HepG2 (cell line): Measurements from ENCODE around the gene PDGFRB. TPM values are rescaled to one million over a fixed set of nuclear protein-coding genes. Genes with fewer than 3 reads are reported as not detected.
A peak's percentile ranks its signal among the peaks of the same experiment; 100 is the strongest.

Experiments
- ARID5B ChIP-seq: IDR thresholded peaks from 2 replicates; pipeline ENCODE4 v1.4.0; 2020; ENCODE audit warnings: mild to moderate bottlenecking, missing genetic modification reagents
- GMEB1 ChIP-seq: sonication (generic); formaldehyde crosslinking; IDR thresholded peaks from 2 replicates; pipeline ENCODE4 v1.5.1; 2020; ENCODE audit warnings: missing genetic modification reagents, mild to moderate bottlenecking, borderline replicate concordance
- JARID2 ChIP-seq: sonication (generic); formaldehyde crosslinking; IDR thresholded peaks from 2 replicates; pipeline ENCODE4 v1.8.1; 2023; ENCODE audit warnings: missing genetic modification reagents, inconsistent platforms; ENCODE audit not compliant: insufficient replicate concordance
- MNT ChIP-seq: fragments of 450-650 bp; IDR thresholded peaks from 2 replicates; pipeline ENCODE4 v1.6.1; 2016
- MXD1 ChIP-seq: sonication (generic); formaldehyde crosslinking; IDR thresholded peaks from 2 replicates; pipeline ENCODE4 v1.4.0; 2020; ENCODE audit warnings: mild to moderate bottlenecking, missing genetic modification reagents
- SMAD1 ChIP-seq: sonication (generic); formaldehyde crosslinking; IDR thresholded peaks from 2 replicates; pipeline ENCODE4 v1.4.0; 2020; ENCODE audit warnings: missing genetic modification reagents, low read depth, mild to moderate bottlenecking, borderline replicate concordance
- TCF7 ChIP-seq: sonication (generic); IDR thresholded peaks from 2 replicates; pipeline ENCODE4 v1.6.1; 2016; ENCODE audit warnings: antibody characterized with exemption, low read depth
- TGIF2 ChIP-seq: IDR thresholded peaks from 2 replicates; pipeline ENCODE4 v1.6.1; 2016; ENCODE audit warnings: control low read depth, missing compliant biosample characterization
- ZFP36 ChIP-seq: fragments of 150-350 bp; IDR thresholded peaks from 2 replicates; pipeline ENCODE4 v1.6.1; 2018; ENCODE audit warnings: borderline replicate concordance, low read length, low read depth; ENCODE audit not compliant: partially characterized antibody
- ZNF138 ChIP-seq: sonication (generic); formaldehyde crosslinking; IDR thresholded peaks from 2 replicates; pipeline ENCODE4 v1.5.0; 2020; ENCODE audit warnings: mild to moderate bottlenecking, low read depth, missing genetic modification reagents
- ZNF224 ChIP-seq: sonication (generic); formaldehyde crosslinking; IDR thresholded peaks from 2 replicates; pipeline ENCODE4 v1.5.0; 2020; ENCODE audit warnings: mild to moderate bottlenecking, missing genetic modification reagents
- ZNF318 ChIP-seq: sonication (generic); formaldehyde crosslinking; IDR thresholded peaks from 2 replicates; pipeline ENCODE4 v1.4.0; 2020; ENCODE audit warnings: mild to moderate bottlenecking, missing genetic modification reagents
- ZNF382 ChIP-seq: sonication (generic); formaldehyde crosslinking; IDR thresholded peaks from 2 replicates; pipeline ENCODE4 v1.5.0; 2020; ENCODE audit warnings: missing genetic modification reagents, mild to moderate bottlenecking, borderline replicate concordance
- ZNF746 ChIP-seq: sonication (generic); formaldehyde crosslinking; IDR thresholded peaks from 2 replicates; pipeline ENCODE4 v1.8.0; 2022; ENCODE audit warnings: mild to moderate bottlenecking, missing genetic modification reagents
- polyA plus RNA-seq, 8 experiments: library from polyadenylated mRNA; depleted of rRNA in 3 of 8; stranded (reverse) in 7 of 8; unstranded in 1 of 8; fragments of >200 nt; fragmentation: Illumina TruSeq in 4 of 8; extraction: Trizol in 4 of 8; gene quantifications; 2 replicates each; pipeline versions ENCODE4 v1.2.1 to v1.2.3, GENCODE V29; 2011 to 2016; ENCODE audit warnings: low read depth in 4 of 8, missing spikeins in 1 of 8, mixed read lengths in 1 of 8; ENCODE audit not compliant: insufficient read depth in 1 of 8
- total RNA-seq, 5 experiments: library from RNA; depleted of rRNA; stranded (reverse); fragments of >200 nt; fragmentation: Illumina TruSeq; extraction: Trizol; gene quantifications; 2 replicates each; pipeline ENCODE4 v1.2.3, GENCODE V29; 2016; ENCODE audit warnings: low read depth in 1 of 5

Gene PDGFRB
- total and polyA plus RNA-seq, 2 of the 13 experiments (the other 11 are each of a cell fraction or from before 2014, with no cell fraction given) = 4.0 to 21.0 TPM

- peak; percentile 76 for TF ChIP-seq ARID5B (CRISPR knock-in tag)
- TF ChIP-seq ZNF382 (CRISPR knock-in tag) = no peak
- no peak for TF ChIP-seq TGIF2
- TF ChIP-seq GMEB1 (CRISPR knock-in tag) = no peak
- TF ChIP-seq ZNF746 (CRISPR knock-in tag) = peak; percentile 71
- no peak for TF ChIP-seq SMAD1
- no peak for TF ChIP-seq JARID2
- TF ChIP-seq MNT = no peak
- no peak for TF ChIP-seq ZNF318
- no peak for TF ChIP-seq ZNF138 (CRISPR knock-in tag)
- TF ChIP-seq ZFP36 = no peak
- peak; percentile 16; the same call in 1 of the 2 replicates for TF ChIP-seq TCF7
- no peak for TF ChIP-seq MXD1 (CRISPR knock-in tag)
- TF ChIP-seq ZNF224 (CRISPR knock-in tag) = no peak
Measured at GRCh38 chr5:150142959-150143349, 12.7 kb downstream of the PDGFRB start (continued).
